Testis (tissue), 3 donors: Measurements from ENCODE around the gene CACUL1. TPM values are rescaled to one million over a fixed set of nuclear protein-coding genes. Genes with fewer than 3 reads are reported as not detected.
"Not testable (repeated sequence)": the region's sequence is repeated elsewhere in the genome, so short reads cannot be mapped to it uniquely, and the experiment has no call there.

Experiments used
- DNase-seq: peaks from one replicate; pipeline ENCODE4 v3.0.0-alpha.2; 2019
- H3K27ac ChIP-seq, 2 donors: fragments of 200-600 bp; sonication (generic); one replicate each; pipeline ENCODE4 v1.5.1; 2019
- H3K27me3 ChIP-seq: fragments of 200-600 bp; sonication (generic); one replicate; pipeline ENCODE4 v1.5.1; 2019
- H3K36me3 ChIP-seq: fragments of 200-600 bp; sonication (generic); one replicate; pipeline ENCODE4 v1.5.1; 2017; ENCODE audit warnings: low read depth; ENCODE audit errors: missing control alignments
- H3K4me1 ChIP-seq: fragments of 200-600 bp; sonication (generic); one replicate; pipeline ENCODE4 v1.5.1; 2019
- H3K4me3 ChIP-seq, 2 donors: fragments of 200-600 bp; sonication (generic); one replicate each; pipeline ENCODE4 v1.5.1; 2017 to 2019
- H3K9me3 ChIP-seq: fragments of 200-600 bp; sonication (generic); one replicate; pipeline ENCODE4 v1.5.1; 2017
- POLR2A ChIP-seq: fragments of 450-650 bp; IDR thresholded peaks from one replicate; pipeline ENCODE4 v1.6.1; 2017; ENCODE audit warnings: antibody characterized with exemption, mild to moderate bottlenecking, moderate library complexity
- WGBS, 2 donors: methylation state at CpG; one replicate each; pipeline ENCODE4 v1.1.5; 2018; 5-methylcytosine and 5-hydroxymethylcytosine counted together
- intact Hi-C: fragments of 100-400 bp; cut with DNase I; formaldehyde crosslinking; loops from one replicate; pipeline ENCODE4 v1.15.1; 2023; ENCODE audit warnings: low total_unique reads
- polyA plus RNA-seq: library from polyadenylated mRNA; stranded (reverse); fragments of 350-450 nt; fragmentation: Illumina TruSeq; extraction: RNeasy Lipid Tissue Mini Kit (QIAGEN cat#74804); gene quantifications from one replicate; pipeline ENCODE4 v1.2.3, GENCODE V29; 2014; ENCODE audit warnings: low read depth, low replicate concordance; ENCODE audit not compliant: insufficient read depth
- total RNA-seq, 2 donors: library from RNA; depleted of rRNA; stranded (reverse); fragments of >200 nt; gene quantifications; one replicate each; pipeline ENCODE4 v1.2.3, GENCODE V29; 2016
- TF ChIP-seq, protein P1 (sequence below), 3 experiments: fragments of 450-650 bp in 2 of 3; fragments of 200-600 bp in 1 of 3; sonication (generic) in 1 of 3; IDR thresholded peaks; one replicate each; pipeline ENCODE4 v1.5.1; 2016 to 2019; ENCODE audit warnings: antibody characterized with exemption in 3 of 3, mild to moderate bottlenecking in 2 of 3, moderate library complexity in 1 of 3

Gene CACUL1
- total and polyA plus RNA-seq, 3 donors from 2014 or later, result 60.1 to 72.0 (median 62.6) TPM

DNA sequence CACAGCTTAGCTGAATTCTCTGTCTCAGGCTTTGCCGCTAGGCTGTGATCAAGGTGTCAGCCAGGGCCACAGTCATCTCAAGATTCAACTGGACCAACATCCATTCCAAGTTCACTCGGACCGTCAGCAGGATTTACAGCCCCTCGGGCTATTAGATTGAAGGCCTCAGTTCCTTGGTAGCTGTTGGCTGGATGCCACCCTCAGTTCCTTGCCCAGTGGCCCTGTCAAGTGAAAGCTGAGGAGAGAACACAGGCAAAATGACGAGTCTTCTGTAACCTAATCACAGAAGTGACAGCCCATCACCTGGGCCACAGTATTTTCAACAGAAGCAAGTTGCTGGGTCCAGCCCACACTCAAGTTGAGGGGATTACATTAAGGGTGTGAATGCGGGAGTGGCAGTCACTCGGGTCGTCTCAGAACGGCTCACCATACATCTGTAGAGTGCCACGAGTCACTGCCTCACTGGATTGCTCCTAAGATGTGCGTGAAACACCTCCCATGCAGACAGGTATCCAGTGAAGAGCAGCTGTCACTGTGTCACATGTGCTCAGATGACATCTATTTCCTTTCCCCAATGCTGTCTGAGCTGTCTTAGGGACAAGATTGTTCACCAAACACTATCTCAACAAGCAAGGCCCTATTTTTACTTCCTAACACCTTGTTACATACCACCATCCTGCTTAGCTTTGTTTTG lies 80.4 kb downstream of the CACUL1 start:
- no peak for TF ChIP-seq POLR2A
- TF ChIP-seq, protein P1, sequence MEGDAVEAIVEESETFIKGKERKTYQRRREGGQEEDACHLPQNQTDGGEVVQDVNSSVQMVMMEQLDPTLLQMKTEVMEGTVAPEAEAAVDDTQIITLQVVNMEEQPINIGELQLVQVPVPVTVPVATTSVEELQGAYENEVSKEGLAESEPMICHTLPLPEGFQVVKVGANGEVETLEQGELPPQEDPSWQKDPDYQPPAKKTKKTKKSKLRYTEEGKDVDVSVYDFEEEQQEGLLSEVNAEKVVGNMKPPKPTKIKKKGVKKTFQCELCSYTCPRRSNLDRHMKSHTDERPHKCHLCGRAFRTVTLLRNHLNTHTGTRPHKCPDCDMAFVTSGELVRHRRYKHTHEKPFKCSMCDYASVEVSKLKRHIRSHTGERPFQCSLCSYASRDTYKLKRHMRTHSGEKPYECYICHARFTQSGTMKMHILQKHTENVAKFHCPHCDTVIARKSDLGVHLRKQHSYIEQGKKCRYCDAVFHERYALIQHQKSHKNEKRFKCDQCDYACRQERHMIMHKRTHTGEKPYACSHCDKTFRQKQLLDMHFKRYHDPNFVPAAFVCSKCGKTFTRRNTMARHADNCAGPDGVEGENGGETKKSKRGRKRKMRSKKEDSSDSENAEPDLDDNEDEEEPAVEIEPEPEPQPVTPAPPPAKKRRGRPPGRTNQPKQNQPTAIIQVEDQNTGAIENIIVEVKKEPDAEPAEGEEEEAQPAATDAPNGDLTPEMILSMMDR (IDR thresholded peaks at IDR 0.05), result no peak
- no peak overlapping the region for H3K27ac ChIP-seq
- no peaks in the 10 kb centered on the region for H3K9me3 ChIP-seq
- intact Hi-C loops, result no loop called here
- H3K4me1 ChIP-seq, result peaks cover 9% of the 10 kb centered on the region
- DNase-seq, result no peak
- no peaks in the 10 kb centered on the region for H3K27me3 ChIP-seq
- no peak overlapping the region for H3K4me3 ChIP-seq
- no peaks in the 10 kb centered on the region for H3K36me3 ChIP-seq
- WGBS, 2 donors, result 94 to 95% methylated on average over 10 to 11 of the region's 11 CpGs

DNA sequence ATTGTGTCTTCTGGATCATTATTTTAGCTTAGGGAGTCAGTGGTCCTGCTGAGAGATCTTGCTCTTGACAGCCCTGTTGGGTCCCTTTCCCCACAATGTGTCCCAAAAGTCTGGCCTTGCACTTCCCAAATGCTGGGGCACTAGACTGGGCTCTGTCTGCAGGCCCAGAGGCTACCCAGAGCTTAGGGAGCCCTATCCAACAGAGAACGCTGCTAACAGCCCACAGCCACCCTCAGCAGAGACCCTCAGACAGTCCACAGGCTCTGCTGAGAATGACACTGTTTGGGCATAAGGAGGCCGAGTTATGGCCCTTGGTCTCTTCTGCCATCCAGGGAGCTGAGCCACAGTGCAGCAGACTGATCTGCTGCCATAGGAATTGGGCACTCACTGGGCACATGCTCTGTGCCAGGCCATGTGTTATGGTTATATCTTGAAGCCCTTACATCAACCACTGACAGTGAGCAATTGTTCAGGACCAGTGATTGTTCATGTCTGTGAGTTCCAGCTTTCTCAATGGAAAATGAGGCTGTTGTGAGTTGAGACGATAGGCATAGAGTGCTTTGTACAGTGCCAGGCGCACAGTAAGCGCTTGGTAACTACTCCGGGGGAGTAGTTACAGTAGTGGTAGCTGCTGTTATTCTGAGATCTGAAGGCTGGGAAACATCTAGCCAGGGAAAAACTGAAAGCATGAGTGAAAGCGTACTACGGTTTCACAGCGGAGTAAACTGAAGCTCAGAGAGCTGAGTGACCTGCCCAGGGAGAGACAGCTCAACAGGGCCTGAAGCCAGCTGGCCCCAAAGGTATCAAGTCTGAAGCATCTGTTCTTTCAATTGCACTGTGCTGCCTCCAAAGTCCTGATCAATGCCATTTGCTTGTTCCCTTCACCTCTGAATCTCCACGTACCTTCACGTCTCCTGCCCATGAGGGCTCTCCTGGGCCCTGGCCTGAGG lies 81.7 kb downstream of the CACUL1 start:
- intact Hi-C loops, result no loop called here
- 74% methylated on average over 10 to 11 of the region's 11 CpGs for WGBS, 2 donors
- no peak overlapping the region for H3K27ac ChIP-seq

DNA sequence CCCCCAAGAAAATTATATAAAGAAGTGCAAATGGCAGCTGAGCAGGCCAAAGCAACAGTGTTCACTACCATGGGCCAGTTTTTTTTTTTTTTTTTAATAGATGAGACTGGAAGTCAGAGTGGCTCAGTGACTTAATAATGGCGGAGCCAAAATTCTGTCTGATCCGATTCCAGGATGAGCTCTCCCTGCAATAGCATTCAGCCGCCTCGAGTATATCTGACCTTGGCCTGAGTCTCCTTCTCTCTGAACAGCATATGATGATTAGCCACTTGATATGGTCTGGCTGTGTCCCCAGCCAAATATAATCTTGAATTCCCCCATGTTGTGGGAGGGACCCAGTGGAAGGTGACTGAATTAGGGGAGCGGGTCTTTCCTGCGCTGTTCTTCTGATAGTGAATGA lies 82.6 kb downstream of the CACUL1 start:
- Histone ChIP-seq H3K9me3 (no peaks in the 10 kb centered on the region), H3K36me3 (no peaks in the 10 kb centered on the region), H3K4me3 (no peak overlapping the region), H3K27me3 (no peaks in the 10 kb centered on the region), H3K27ac (no peak overlapping the region), H3K4me1 (peaks cover 13% of the 10 kb centered on the region)
- intact Hi-C loops, result no loop called here
- DNase-seq, result no peak
- WGBS, 2 donors, result 45 to 53% methylated on average over 6 of the region's 6 CpGs
- TF ChIP-seq, protein P1 (IDR thresholded peaks at IDR 0.05), result no peak
- TF ChIP-seq POLR2A, result no peak

More for the DNA sequence above, 81.7 kb downstream of the CACUL1 start:
- Histone ChIP-seq H3K27me3 (no peaks in the 10 kb centered on the region), H3K36me3 (no peaks in the 10 kb centered on the region), H3K4me3 (no peak overlapping the region), H3K4me1 (peaks cover 13% of the 10 kb centered on the region), H3K9me3 (no peaks in the 10 kb centered on the region)
- TF ChIP-seq, protein P1 (IDR thresholded peaks at IDR 0.05), result no peak
- no peak for TF ChIP-seq POLR2A
- DNase-seq, result no peak

DNA sequence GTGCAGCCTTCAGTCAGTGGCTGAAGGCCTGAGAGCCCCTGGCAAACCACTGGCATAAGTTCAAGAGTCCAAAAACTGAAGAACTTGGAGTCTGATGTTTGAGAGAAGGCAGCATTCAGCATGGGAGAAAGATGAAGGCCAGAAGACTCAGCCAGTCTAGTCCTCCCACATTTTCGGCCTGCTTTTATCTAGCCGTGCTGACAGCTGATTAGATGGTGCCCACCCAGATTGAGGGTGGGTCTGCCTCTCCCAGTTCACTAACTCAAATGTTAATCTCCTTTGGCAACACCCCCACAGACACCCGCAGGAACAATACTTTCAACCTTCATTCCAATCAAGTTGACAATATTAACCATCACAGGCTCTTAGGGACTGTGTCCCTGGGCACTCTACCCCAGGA lies 83.5 kb downstream of the CACUL1 start:
- H3K4me1 ChIP-seq, result peaks cover 13% of the 10 kb centered on the region
- H3K36me3 ChIP-seq, H3K4me3 ChIP-seq, DNase-seq, H3K27me3 ChIP-seq, H3K9me3 ChIP-seq, intact Hi-C loops, H3K27ac ChIP-seq: not testable (repeated sequence)
- 60 to 65% methylated on average over 3 of the region's 3 CpGs for WGBS, 2 donors

DNA sequence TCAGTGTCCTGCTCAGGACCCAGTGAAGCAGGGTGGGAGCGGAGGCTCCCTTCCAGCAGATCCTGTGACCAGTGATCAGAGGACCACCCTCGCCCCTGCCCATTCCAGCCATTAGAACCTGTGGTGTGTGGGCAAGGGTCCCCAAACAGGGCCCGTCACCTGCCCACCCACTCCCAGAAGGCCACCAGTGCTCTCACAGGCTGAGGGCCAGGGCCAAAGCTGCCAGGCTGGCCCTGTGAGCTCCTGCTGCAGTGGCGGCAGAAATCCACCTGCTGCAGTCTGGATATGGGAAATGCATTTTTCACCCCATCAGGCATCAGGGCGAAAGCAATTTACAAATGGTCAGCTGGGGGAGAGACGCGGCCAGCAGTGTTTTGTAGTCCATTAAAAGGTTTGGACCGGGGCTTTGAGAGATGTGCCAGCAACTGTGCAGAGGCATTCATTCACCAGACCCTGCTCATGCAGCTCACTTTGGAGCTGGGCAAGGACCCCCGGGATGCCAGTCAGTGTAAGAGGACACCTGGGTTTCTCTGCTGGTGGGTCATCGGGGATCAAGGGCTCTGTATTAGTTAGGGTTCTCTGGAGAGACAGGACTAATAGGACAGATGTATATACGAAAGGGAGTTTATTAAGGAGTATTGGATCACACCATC lies 84.2 kb downstream of the CACUL1 start:
- Histone ChIP-seq H3K27ac (no peak overlapping the region), H3K36me3 (no peaks in the 10 kb centered on the region), H3K4me1 (peaks cover 13% of the 10 kb centered on the region), H3K27me3 (no peaks in the 10 kb centered on the region), H3K9me3 (no peaks in the 10 kb centered on the region), H3K4me3 (no peak overlapping the region)
- intact Hi-C loops, result no loop called here
- 91% methylated on average over 10 to 11 of the region's 11 CpGs for WGBS, 2 donors
- DNase-seq, result no peak
- TF ChIP-seq POLR2A, result no peak
- TF ChIP-seq, protein P1 (IDR thresholded peaks at IDR 0.05), result no peak
